Measurements from ENCODE around the gene S100A4. TPM values are rescaled to one million over a fixed set of nuclear protein-coding genes. Genes with fewer than 3 reads are reported as not detected.

Gene S100A4
- total RNA-seq, 1 donor from 2014 or later: 165 TPM

DNA sequence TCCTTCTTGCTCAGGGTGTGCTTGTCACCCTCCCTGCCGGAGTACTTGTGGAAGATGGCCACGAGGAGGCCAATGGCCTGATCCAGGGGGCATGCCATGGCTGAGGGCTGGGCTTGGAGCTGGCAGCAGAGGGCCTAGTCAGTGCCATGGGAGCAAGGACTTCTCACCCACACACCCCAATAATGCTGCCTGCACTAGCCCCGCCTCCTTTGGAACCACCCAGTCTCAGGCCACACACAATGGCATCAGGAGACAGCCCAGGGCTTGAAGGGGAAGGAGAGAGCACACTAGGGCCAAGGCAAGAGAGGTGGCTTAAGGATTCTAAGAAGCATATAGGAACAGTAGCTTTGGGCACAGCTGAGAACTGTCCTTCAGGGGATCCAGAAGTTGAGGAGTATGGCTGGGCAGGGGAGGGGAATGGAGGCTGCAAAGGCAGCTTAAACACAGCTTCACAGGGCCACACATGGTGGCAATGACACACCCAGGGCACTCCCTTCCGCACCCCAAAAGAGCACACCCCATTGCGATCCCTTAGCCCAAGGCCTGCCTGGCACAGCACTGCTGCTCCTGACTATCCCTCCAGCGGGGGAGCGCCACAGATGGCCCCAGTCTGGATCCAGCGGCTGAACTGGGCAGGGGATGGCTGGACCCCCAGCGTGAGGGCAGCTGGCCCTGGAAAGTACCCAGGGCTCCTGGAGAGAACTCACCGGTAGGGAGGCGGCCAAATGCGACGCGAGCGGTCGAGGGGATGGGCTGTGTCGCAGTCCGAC lies 10.2 kb downstream of the S100A4 start, which contains the start of gene S100A6:
TSS of gene S100A6 (minus strand) at position 750 of the 770 bp plus-strand sequence. CDS start at position 98, 652 bp downstream.
- H3K4me3 ChIP-seq (ENCODE audit: low read length in 3 of 3): peak within 1 kb of the TSS; percentile 95 to 97 (median 95)
- H3K36me3 ChIP-seq (ENCODE audit: control insufficient read depth in 3 of 3, insufficient read depth in 3 of 3, low read length in 3 of 3): peaks cover 0 to 3% (median 0%) of the 10 kb centered on the region in 3 donors
- peak within 1 kb of the TSS; percentile 89 to 97 (median 91) for H3K9ac ChIP-seq (ENCODE audit: low read depth in 1 of 3, low read length in 3 of 3)
- H3K9me3 ChIP-seq (ENCODE audit: control insufficient read depth in 3 of 3, low read length in 3 of 3): no peaks in the 10 kb centered on the region
- H3K27ac ChIP-seq (ENCODE audit: low read depth, low read length): peak within 1 kb of the TSS; percentile 96
- peaks cover 0 to 5% (median 0%) of the 10 kb centered on the region in 3 donors for H3K27me3 ChIP-seq (ENCODE audit: control insufficient read depth in 3 of 3, insufficient read depth in 3 of 3, low read length in 3 of 3)
- H3K4me1 ChIP-seq (ENCODE audit: control insufficient read depth in 3 of 3, insufficient read depth in 3 of 3, low read length in 3 of 3): peaks cover 38 to 48% (median 41%) of the 10 kb centered on the region in 3 donors

DNA sequence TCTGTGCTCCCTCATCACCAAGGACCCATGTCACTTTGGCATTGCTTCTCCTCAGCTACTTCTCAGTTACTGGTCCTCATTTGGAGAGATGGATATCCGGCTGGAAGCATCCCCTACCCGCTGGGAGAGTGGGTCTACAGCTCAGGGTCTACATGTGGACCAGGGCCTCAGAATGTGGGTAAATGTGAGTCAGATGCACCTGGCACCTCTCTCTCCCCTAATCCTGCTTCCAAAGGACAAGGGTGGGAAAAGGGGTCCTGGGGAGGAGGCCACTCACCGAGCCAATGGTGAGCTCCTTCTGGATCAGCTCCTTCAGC lies 10.7 kb downstream of the S100A4 start:
- H3K4me3 ChIP-seq (ENCODE audit: low read length in 3 of 3): peak overlapping the region; percentile 95 to 97 (median 95)
- H3K9me3 ChIP-seq (ENCODE audit: control insufficient read depth in 3 of 3, low read length in 3 of 3): no peaks in the 10 kb centered on the region
- peak overlapping the region; percentile 89 to 97 (median 91) for H3K9ac ChIP-seq (ENCODE audit: low read depth in 1 of 3, low read length in 3 of 3)
- H3K27me3 ChIP-seq (ENCODE audit: control insufficient read depth in 3 of 3, insufficient read depth in 3 of 3, low read length in 3 of 3): peaks cover 0 to 5% (median 0%) of the 10 kb centered on the region in 3 donors
- H3K36me3 ChIP-seq (ENCODE audit: control insufficient read depth in 3 of 3, insufficient read depth in 3 of 3, low read length in 3 of 3): peaks cover 0 to 3% (median 0%) of the 10 kb centered on the region in 3 donors
- H3K4me1 ChIP-seq (ENCODE audit: control insufficient read depth in 3 of 3, insufficient read depth in 3 of 3, low read length in 3 of 3): peaks cover 37 to 48% (median 41%) of the 10 kb centered on the region in 3 donors
- peak overlapping the region; percentile 96 for H3K27ac ChIP-seq (ENCODE audit: low read depth, low read length)

DNA sequence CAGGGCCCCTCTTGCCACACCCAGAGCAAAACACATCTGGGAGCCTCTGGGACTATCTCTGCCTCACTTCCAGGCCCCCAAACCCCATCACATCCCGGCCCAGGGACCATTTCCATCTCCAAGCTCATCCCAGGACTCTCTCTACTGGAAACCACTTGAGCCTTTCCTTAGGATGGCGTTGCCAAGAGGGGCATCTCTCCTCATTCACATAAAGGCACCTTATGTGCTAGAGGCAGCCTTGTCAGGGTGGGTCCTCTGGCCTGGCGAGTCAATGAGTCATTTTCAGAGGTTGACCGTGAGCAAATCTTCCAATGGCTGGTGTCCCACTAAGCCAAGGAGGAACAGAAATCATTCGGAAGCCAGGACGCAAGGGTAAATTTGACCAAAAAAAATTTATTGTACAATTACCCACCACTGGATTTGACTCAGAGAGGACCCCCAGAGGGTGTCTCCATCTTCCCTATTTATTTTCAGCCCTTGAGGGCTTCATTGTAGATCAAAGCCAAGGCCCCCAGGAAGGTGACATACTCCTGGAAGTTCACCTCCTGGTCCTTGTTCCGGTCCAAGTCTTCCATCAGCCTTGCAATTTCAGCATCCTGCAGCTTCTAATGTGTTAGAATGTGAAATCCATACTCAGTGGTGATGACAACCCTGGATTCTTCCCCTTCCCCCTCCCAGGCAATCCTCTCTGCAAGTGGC lies 11.2 kb downstream of the S100A4 start:
- H3K9ac ChIP-seq (ENCODE audit: low read depth in 1 of 3, low read length in 3 of 3): peak overlapping the region; percentile 70 to 97 (median 91)
- H3K4me1 ChIP-seq (ENCODE audit: control insufficient read depth in 3 of 3, insufficient read depth in 3 of 3, low read length in 3 of 3): peaks cover 37 to 48% (median 41%) of the 10 kb centered on the region in 3 donors
- H3K4me3 ChIP-seq (ENCODE audit: low read length in 3 of 3): peak overlapping the region; percentile 95 to 97 (median 95)

DNA sequence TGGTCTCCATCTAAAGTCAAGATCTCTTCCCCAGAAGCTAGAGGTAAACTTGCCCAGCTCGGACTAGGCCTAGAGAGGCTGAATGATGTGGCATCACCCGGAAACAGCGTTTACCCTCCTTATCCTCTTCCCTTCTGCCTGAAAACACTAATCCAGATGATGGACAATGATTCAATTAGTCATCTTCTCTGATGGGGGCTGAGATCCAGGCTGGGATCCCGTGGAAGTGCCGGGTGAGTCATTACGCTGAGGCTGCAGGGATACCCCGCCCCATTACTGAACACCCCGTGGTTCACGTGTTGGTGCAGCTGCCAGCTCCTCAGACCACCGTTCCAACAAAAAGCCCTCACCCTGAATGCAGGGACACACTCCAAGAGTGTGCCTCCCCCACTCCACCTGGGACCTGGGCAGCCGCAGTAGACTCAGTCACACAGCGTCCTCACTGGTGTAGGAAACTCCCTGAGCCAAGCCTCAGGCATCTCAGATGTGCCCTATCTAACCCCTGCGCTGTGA lies 11.9 kb downstream of the S100A4 start:
- peak overlapping the region; percentile 96 for H3K27ac ChIP-seq (ENCODE audit: low read depth, low read length)
- H3K4me3 ChIP-seq (ENCODE audit: low read length in 3 of 3): peak overlapping the region; percentile 95 to 97 (median 95)
- H3K36me3 ChIP-seq (ENCODE audit: control insufficient read depth in 3 of 3, insufficient read depth in 3 of 3, low read length in 3 of 3): peaks cover 0 to 3% (median 0%) of the 10 kb centered on the region in 3 donors
- peak overlapping the region; percentile 60 to 91 (median 70) for H3K9ac ChIP-seq (ENCODE audit: low read depth in 1 of 3, low read length in 3 of 3)
- H3K27me3 ChIP-seq (ENCODE audit: control insufficient read depth in 3 of 3, insufficient read depth in 3 of 3, low read length in 3 of 3): peaks cover 0 to 5% (median 0%) of the 10 kb centered on the region in 3 donors
- H3K9me3 ChIP-seq (ENCODE audit: control insufficient read depth in 3 of 3, low read length in 3 of 3): no peaks in the 10 kb centered on the region
- H3K4me1 ChIP-seq (ENCODE audit: control insufficient read depth in 3 of 3, insufficient read depth in 3 of 3, low read length in 3 of 3): peaks cover 37 to 48% (median 41%) of the 10 kb centered on the region in 3 donors

More for the DNA sequence above, 11.2 kb downstream of the S100A4 start:
- H3K9me3 ChIP-seq (ENCODE audit: control insufficient read depth in 3 of 3, low read length in 3 of 3): no peaks in the 10 kb centered on the region
- peak overlapping the region; percentile 96 for H3K27ac ChIP-seq (ENCODE audit: low read depth, low read length)
- H3K36me3 ChIP-seq (ENCODE audit: control insufficient read depth in 3 of 3, insufficient read depth in 3 of 3, low read length in 3 of 3): peaks cover 0 to 3% (median 0%) of the 10 kb centered on the region in 3 donors
- H3K27me3 ChIP-seq (ENCODE audit: control insufficient read depth in 3 of 3, insufficient read depth in 3 of 3, low read length in 3 of 3): peaks cover 0 to 5% (median 0%) of the 10 kb centered on the region in 3 donors

- Histone ChIP-seq H3K4me3 (ENCODE audit: low read length in 3 of 3) (peak overlapping the region; percentile 95 to 97 (median 95)), H3K9ac (ENCODE audit: low read depth in 1 of 3, low read length in 3 of 3) (peak overlapping the region; percentile 27 to 70 (median 60)), H3K36me3 (ENCODE audit: control insufficient read depth in 3 of 3, insufficient read depth in 3 of 3, low read length in 3 of 3) (peaks cover 0 to 3% (median 0%) of the 10 kb centered on the region in 3 donors), H3K27me3 (ENCODE audit: control insufficient read depth in 3 of 3, insufficient read depth in 3 of 3, low read length in 3 of 3) (peaks cover 0 to 5% (median 0%) of the 10 kb centered on the region in 3 donors), H3K4me1 (ENCODE audit: control insufficient read depth in 3 of 3, insufficient read depth in 3 of 3, low read length in 3 of 3) (peaks cover 37 to 48% (median 41%) of the 10 kb centered on the region in 3 donors), H3K9me3 (ENCODE audit: control insufficient read depth in 3 of 3, low read length in 3 of 3) (no peaks in the 10 kb centered on the region), H3K27ac (ENCODE audit: low read depth, low read length) (peak overlapping the region; percentile 96)
Measured at GRCh38 chr1:153532769-153533599, 12.6 kb downstream of the S100A4 start.

GRCh38 chr1:153532181-153532580 lies 13.4 kb downstream of the S100A4 start:
- H3K9me3 ChIP-seq (ENCODE audit: control insufficient read depth in 3 of 3, low read length in 3 of 3): no peaks in the 10 kb centered on the region
- no peak overlapping the region for H3K4me3 ChIP-seq (ENCODE audit: low read length in 3 of 3)
- no peak overlapping the region for H3K9ac ChIP-seq (ENCODE audit: low read depth in 1 of 3, low read length in 3 of 3)
- no peak overlapping the region for H3K27ac ChIP-seq (ENCODE audit: low read depth, low read length)
- H3K27me3 ChIP-seq (ENCODE audit: control insufficient read depth in 3 of 3, insufficient read depth in 3 of 3, low read length in 3 of 3): peaks cover 0 to 5% (median 0%) of the 10 kb centered on the region in 3 donors
- peaks cover 37 to 48% (median 41%) of the 10 kb centered on the region in 3 donors for H3K4me1 ChIP-seq (ENCODE audit: control insufficient read depth in 3 of 3, insufficient read depth in 3 of 3, low read length in 3 of 3)
- H3K36me3 ChIP-seq (ENCODE audit: control insufficient read depth in 3 of 3, insufficient read depth in 3 of 3, low read length in 3 of 3): peaks cover 0 to 3% (median 0%) of the 10 kb centered on the region in 3 donors

DNA sequence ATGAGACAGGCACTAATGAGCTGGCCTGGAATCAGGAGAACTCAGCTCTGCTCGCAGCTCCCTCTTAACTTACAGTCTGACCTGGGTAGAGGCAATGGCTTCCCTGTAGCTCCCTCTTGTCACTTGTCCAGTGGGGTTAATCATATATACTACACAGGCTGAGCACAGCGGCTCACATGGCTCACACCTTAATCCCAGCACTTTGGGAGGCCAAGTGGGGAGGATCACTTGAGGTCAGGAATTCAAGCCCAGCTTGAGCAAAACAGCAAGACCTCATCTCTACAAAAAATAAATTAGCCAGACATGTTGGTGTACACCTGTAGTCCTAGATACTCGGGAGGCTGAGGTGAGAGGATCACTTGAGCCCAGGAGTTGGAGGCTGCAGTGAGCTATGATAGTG lies 14.0 kb downstream of the S100A4 start:
- Histone ChIP-seq H3K36me3 (ENCODE audit: control insufficient read depth in 3 of 3, insufficient read depth in 3 of 3, low read length in 3 of 3) (peaks cover 0 to 3% (median 0%) of the 10 kb centered on the region in 3 donors), H3K4me1 (ENCODE audit: control insufficient read depth in 3 of 3, insufficient read depth in 3 of 3, low read length in 3 of 3) (peaks cover 37 to 44% (median 37%) of the 10 kb centered on the region in 3 donors), H3K4me3 (ENCODE audit: low read length in 3 of 3) (no peak overlapping the region), H3K27ac (ENCODE audit: low read depth, low read length) (no peak overlapping the region), H3K27me3 (ENCODE audit: control insufficient read depth in 3 of 3, insufficient read depth in 3 of 3, low read length in 3 of 3) (peaks cover 0 to 5% (median 0%) of the 10 kb centered on the region in 3 donors), H3K9me3 (ENCODE audit: control insufficient read depth in 3 of 3, low read length in 3 of 3) (no peaks in the 10 kb centered on the region), H3K9ac (ENCODE audit: low read depth in 1 of 3, low read length in 3 of 3) (no peak overlapping the region)

- Histone ChIP-seq H3K27me3 (ENCODE audit: control insufficient read depth in 3 of 3, insufficient read depth in 3 of 3, low read length in 3 of 3) (no peaks in the 10 kb centered on the region), H3K9me3 (ENCODE audit: control insufficient read depth in 3 of 3, low read length in 3 of 3) (no peaks in the 10 kb centered on the region), H3K36me3 (ENCODE audit: control insufficient read depth in 3 of 3, insufficient read depth in 3 of 3, low read length in 3 of 3) (no peaks in the 10 kb centered on the region), H3K4me1 (ENCODE audit: control insufficient read depth in 3 of 3, insufficient read depth in 3 of 3, low read length in 3 of 3) (peaks cover 1 to 5% (median 3%) of the 10 kb centered on the region in 3 donors), H3K27ac (ENCODE audit: low read depth, low read length) (no peak overlapping the region), H3K4me3 (ENCODE audit: low read length in 3 of 3) (no peak overlapping the region), H3K9ac (ENCODE audit: low read depth in 1 of 3, low read length in 3 of 3) (no peak overlapping the region)
Measured at GRCh38 chr1:153527683-153528040, 17.9 kb downstream of the S100A4 start.

DNA sequence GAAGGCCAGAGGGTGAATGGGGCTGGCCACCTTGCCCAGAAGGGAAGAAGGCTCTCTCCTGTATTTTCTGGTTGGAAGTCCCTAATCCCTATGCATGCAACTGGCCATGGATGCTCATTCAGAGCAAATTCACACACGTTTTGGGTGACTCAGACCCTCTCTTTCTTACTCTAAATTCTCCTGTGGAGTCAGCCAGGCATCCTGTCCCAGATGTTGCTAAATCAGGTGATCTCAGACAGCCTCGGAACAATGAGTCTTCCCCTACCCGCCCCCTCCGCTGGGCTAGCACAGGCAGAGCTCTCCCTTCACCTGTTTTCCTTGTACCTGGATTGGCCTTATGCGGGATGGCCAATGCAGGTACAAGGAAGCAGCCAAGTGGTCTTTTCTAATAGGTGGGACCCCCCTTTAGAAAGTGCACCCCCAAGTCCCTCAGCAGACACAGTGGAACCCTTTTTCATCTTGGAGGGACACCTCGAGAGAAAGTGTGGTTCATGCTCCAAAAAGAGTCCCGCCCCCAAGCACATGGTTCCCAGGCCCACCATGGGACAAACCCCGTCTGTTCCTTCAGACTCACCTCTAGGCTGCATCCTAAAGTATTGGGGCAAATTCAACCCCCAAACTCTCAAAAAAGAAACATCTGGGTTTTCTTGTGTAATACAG lies 18.5 kb downstream of the S100A4 start:
- no peaks in the 10 kb centered on the region for H3K9me3 ChIP-seq (ENCODE audit: control insufficient read depth in 3 of 3, low read length in 3 of 3)
- no peak overlapping the region for H3K4me3 ChIP-seq (ENCODE audit: low read length in 3 of 3)
- no peaks in the 10 kb centered on the region for H3K36me3 ChIP-seq (ENCODE audit: control insufficient read depth in 3 of 3, insufficient read depth in 3 of 3, low read length in 3 of 3)
- H3K27me3 ChIP-seq (ENCODE audit: control insufficient read depth in 3 of 3, insufficient read depth in 3 of 3, low read length in 3 of 3): no peaks in the 10 kb centered on the region
- no peak overlapping the region for H3K9ac ChIP-seq (ENCODE audit: low read depth in 1 of 3, low read length in 3 of 3)
- H3K27ac ChIP-seq (ENCODE audit: low read depth, low read length): no peak overlapping the region
- H3K4me1 ChIP-seq (ENCODE audit: control insufficient read depth in 3 of 3, insufficient read depth in 3 of 3, low read length in 3 of 3): peaks cover 0 to 3% (median under 1%) of the 10 kb centered on the region in 3 donors
